ENCODE results near the gene VIPR2.
A peak's percentile ranks its signal among the peaks of the same experiment; 100 is the strongest.

VIPR2 gene

DNA sequence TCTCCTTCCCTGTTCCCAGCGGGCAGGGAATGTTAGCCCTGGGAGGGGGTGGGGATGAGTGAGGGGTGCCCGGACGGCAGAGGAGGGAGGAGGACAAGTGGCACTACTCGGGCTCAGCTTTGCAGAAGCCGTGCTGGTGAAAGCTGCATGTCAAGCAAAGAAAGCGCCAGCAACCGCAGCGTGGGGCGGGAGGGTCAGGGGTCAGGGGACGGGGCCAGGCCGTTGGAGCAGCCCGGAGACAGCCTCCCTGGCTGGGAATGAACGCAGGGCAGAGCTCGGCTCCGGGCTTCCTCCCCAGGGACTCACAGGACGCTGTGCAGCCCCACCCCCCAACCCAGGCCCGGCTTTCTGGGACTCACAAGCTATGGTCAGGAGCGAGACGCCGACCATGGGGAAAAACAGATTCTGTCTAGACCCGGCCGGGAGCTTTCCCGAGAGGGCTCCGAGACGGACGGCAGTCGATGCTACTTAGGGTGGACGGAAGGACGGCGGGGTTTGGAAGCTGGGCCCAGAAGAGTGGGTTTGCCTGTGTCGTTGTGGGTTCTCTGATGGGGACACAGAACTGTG lies 113.4 kb downstream of the VIPR2 start:
- ATAC-seq: no peak
- no peak for TF ChIP-seq SNAI2 (CRISPR knock-in tag; IDR thresholded peaks at IDR 0.05)
- no peak for TF ChIP-seq GLIS3 (CRISPR knock-in tag; IDR thresholded peaks at IDR 0.05)
- TF ChIP-seq, protein P1, sequence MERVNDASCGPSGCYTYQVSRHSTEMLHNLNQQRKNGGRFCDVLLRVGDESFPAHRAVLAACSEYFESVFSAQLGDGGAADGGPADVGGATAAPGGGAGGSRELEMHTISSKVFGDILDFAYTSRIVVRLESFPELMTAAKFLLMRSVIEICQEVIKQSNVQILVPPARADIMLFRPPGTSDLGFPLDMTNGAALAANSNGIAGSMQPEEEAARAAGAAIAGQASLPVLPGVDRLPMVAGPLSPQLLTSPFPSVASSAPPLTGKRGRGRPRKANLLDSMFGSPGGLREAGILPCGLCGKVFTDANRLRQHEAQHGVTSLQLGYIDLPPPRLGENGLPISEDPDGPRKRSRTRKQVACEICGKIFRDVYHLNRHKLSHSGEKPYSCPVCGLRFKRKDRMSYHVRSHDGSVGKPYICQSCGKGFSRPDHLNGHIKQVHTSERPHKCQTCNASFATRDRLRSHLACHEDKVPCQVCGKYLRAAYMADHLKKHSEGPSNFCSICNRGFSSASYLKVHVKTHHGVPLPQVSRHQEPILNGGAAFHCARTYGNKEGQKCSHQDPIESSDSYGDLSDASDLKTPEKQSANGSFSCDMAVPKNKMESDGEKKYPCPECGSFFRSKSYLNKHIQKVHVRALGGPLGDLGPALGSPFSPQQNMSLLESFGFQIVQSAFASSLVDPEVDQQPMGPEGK (CRISPR knock-in tag; IDR thresholded peaks at IDR 0.05; ENCODE audit: borderline replicate concordance): no peak
- TF ChIP-seq, protein P2, sequence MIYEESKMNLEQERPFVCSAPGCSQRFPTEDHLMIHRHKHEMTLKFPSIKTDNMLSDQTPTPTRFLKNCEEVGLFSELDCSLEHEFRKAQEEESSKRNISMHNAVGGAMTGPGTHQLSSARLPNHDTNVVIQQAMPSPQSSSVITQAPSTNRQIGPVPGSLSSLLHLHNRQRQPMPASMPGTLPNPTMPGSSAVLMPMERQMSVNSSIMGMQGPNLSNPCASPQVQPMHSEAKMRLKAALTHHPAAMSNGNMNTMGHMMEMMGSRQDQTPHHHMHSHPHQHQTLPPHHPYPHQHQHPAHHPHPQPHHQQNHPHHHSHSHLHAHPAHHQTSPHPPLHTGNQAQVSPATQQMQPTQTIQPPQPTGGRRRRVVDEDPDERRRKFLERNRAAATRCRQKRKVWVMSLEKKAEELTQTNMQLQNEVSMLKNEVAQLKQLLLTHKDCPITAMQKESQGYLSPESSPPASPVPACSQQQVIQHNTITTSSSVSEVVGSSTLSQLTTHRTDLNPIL (CRISPR knock-in tag; IDR thresholded peaks at IDR 0.05; ENCODE audit: low read depth): no peak
- no peak for TF ChIP-seq ZNF565 (CRISPR knock-in tag; conservative IDR thresholded peaks at IDR 0.05; ENCODE audit: low read depth)
- TF ChIP-seq, protein P3, sequence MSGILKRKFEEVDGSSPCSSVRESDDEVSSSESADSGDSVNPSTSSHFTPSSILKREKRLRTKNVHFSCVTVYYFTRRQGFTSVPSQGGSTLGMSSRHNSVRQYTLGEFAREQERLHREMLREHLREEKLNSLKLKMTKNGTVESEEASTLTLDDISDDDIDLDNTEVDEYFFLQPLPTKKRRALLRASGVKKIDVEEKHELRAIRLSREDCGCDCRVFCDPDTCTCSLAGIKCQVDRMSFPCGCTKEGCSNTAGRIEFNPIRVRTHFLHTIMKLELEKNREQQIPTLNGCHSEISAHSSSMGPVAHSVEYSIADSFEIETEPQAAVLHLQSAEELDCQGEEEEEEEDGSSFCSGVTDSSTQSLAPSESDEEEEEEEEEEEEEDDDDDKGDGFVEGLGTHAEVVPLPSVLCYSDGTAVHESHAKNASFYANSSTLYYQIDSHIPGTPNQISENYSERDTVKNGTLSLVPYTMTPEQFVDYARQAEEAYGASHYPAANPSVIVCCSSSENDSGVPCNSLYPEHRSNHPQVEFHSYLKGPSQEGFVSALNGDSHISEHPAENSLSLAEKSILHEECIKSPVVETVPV (CRISPR knock-in tag; IDR thresholded peaks at IDR 0.05): no peak
- no peak for TF ChIP-seq PPARA (CRISPR knock-in tag; IDR thresholded peaks at IDR 0.05; ENCODE audit: borderline replicate concordance)
- no peak for TF ChIP-seq ZFP30 (CRISPR knock-in tag; IDR thresholded peaks at IDR 0.05)
- no peak for TF ChIP-seq BACH2 (CRISPR knock-in tag; IDR thresholded peaks at IDR 0.05; ENCODE audit: borderline replicate concordance)

DNA sequence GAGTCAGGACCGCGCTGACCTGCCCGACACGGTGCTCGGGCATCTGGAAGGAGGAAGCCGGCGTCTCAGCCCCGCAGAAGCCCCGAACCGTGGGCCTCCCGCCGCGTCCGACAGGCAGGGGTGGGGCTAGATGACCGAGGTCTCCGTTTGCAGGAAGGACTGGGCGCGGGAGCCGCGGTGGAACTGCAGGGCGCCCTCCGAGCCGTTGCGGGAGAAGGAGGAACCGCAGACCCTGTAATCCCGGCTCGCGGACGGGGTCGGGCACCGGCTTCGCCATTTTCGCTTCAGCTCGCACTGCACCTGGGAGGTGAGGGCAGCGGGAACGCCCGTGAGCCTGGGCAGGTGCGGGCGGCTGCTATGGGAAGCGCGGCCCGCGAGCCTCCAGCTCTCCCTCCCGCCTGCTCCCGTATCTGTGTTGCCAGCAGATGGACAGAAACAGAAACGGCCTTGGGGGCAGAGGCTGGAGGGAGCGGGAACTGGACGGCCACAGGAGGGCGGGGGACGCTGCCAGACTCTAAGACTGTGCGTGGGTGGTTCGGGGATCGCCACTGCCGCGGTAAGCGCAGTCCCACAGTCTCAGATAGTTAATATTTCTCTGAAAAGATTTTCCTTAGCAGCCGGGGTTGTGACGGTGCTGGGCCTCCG lies 114.1 kb downstream of the VIPR2 start:
- peak; percentile 50; the same call in 2 of the 3 replicates for ATAC-seq
- peak; percentile 16; the same call in 1 of the 2 replicates for TF ChIP-seq TCF4 (CRISPR knock-in tag; IDR thresholded peaks at IDR 0.05; ENCODE audit: borderline replicate concordance)
- no peak for TF ChIP-seq TOX (CRISPR knock-in tag; IDR thresholded peaks at IDR 0.05; ENCODE audit: borderline replicate concordance)
- TF ChIP-seq BACH2 (CRISPR knock-in tag; IDR thresholded peaks at IDR 0.05; ENCODE audit: borderline replicate concordance): no peak
- no peak for TF ChIP-seq ZNF8 (CRISPR knock-in tag; IDR thresholded peaks at IDR 0.05)
- no peak for TF ChIP-seq ARNTL (CRISPR knock-in tag; IDR thresholded peaks at IDR 0.05; ENCODE audit: borderline replicate concordance, low read depth)
- TF ChIP-seq RARB (CRISPR knock-in tag; IDR thresholded peaks at IDR 0.05): no peak
- TF ChIP-seq, protein P4, sequence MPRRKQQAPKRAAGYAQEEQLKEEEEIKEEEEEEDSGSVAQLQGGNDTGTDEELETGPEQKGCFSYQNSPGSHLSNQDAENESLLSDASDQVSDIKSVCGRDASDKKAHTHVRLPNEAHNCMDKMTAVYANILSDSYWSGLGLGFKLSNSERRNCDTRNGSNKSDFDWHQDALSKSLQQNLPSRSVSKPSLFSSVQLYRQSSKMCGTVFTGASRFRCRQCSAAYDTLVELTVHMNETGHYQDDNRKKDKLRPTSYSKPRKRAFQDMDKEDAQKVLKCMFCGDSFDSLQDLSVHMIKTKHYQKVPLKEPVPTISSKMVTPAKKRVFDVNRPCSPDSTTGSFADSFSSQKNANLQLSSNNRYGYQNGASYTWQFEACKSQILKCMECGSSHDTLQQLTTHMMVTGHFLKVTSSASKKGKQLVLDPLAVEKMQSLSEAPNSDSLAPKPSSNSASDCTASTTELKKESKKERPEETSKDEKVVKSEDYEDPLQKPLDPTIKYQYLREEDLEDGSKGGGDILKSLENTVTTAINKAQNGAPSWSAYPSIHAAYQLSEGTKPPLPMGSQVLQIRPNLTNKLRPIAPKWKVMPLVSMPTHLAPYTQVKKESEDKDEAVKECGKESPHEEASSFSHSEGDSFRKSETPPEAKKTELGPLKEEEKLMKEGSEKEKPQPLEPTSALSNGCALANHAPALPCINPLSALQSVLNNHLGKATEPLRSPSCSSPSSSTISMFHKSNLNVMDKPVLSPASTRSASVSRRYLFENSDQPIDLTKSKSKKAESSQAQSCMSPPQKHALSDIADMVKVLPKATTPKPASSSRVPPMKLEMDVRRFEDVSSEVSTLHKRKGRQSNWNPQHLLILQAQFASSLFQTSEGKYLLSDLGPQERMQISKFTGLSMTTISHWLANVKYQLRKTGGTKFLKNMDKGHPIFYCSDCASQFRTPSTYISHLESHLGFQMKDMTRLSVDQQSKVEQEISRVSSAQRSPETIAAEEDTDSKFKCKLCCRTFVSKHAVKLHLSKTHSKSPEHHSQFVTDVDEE (CRISPR knock-in tag; IDR thresholded peaks at IDR 0.05): 0 out of 2 replicates have a peak, but pooled peaks have one; percentile 38
- TF ChIP-seq, protein P1 (CRISPR knock-in tag; IDR thresholded peaks at IDR 0.05; ENCODE audit: borderline replicate concordance): no peak
- TF ChIP-seq ZFP3 (CRISPR knock-in tag; IDR thresholded peaks at IDR 0.05): no peak

DNA sequence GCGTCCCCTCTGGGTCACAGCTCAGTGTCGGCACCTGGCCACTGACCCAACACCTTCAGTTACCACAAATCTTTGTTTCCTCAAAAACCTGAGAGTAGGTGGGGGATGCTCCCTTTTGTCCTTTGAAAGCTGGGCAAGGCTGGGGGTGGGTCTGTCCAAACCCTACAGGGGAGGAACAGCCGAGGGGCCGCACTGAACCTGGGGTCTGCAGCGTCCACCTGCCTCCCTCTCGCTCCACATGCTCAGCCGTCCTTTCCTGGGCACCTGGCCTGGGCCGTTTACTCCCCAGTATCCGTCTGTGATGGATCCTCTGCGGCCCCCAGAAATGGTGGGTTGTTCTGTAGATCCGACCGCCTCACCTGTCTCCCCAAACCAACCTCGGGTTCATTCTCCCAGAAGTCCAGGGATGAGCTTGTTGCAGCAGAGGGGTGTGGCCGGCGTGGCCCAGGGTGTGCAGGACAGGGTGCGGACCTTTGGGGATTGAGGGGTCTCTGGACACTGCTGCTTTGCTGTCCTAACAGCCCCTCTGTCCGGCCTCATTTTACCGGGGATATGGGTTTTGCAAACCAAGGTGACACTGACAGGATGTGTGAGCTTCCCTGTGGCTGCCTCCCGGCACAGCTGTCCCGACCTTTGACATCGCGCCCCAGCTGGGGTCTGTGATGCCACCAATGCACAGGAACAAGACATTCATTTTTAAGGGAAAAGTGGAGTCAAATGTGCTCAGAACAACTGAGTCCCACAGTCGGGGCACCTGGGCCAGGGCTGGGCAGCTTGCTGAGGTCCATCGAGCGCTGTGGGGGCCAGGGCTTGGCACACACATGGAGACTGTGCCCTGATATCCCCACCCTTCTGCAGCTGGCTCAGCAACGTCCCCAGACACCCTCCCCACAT lies 115.9 kb downstream of the VIPR2 start:
- TF ChIP-seq, protein P2 (CRISPR knock-in tag; IDR thresholded peaks at IDR 0.05; ENCODE audit: low read depth): no peak
- TF ChIP-seq PPARA (CRISPR knock-in tag; IDR thresholded peaks at IDR 0.05; ENCODE audit: borderline replicate concordance) (no peak), TCF4 (CRISPR knock-in tag; IDR thresholded peaks at IDR 0.05; ENCODE audit: borderline replicate concordance) (no peak), ZFP30 (CRISPR knock-in tag; IDR thresholded peaks at IDR 0.05) (no peak), BACH2 (CRISPR knock-in tag; IDR thresholded peaks at IDR 0.05; ENCODE audit: borderline replicate concordance) (no peak)
- TF ChIP-seq, protein P5, sequence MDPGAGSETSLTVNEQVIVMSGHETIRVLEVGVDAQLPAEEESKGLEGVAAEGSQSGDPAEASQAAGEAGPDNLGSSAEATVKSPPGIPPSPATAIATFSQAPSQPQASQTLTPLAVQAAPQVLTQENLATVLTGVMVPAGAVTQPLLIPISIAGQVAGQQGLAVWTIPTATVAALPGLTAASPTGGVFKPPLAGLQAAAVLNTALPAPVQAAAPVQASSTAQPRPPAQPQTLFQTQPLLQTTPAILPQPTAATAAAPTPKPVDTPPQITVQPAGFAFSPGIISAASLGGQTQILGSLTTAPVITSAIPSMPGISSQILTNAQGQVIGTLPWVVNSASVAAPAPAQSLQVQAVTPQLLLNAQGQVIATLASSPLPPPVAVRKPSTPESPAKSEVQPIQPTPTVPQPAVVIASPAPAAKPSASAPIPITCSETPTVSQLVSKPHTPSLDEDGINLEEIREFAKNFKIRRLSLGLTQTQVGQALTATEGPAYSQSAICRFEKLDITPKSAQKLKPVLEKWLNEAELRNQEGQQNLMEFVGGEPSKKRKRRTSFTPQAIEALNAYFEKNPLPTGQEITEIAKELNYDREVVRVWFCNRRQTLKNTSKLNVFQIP (CRISPR knock-in tag; IDR thresholded peaks at IDR 0.05; ENCODE audit: borderline replicate concordance, low read depth): no peak
- ATAC-seq: no peak
